Stomach (tissue), 9 donors: ENCODE data around the gene LIN7A. TPM values are rescaled to one million over a fixed set of nuclear protein-coding genes. Genes with fewer than 3 reads are reported as not detected.

Experiments
- DNase-seq, 2 donors: peaks; one replicate each; pipeline versions ENCODE4 v3.0.0 to v3.0.0-alpha.2; 2013 to 2019
- H3K27ac ChIP-seq, 5 donors: fragments of 200-600 bp in 4 of 5; sonication (generic) in 4 of 5; one replicate each; pipeline ENCODE4 v1.5.1; 2013 to 2019; ENCODE audit warnings: mild to moderate bottlenecking in 1 of 5, moderate library complexity in 1 of 5
- H3K27me3 ChIP-seq, 3 donors: fragments of 200-600 bp; sonication (generic); one replicate each; pipeline ENCODE4 v1.5.1; 2017 to 2019; ENCODE audit warnings: mixed run types in 1 of 3
- H3K36me3 ChIP-seq, 4 donors: fragments of 200-600 bp; sonication (generic); 1 replicate in 3 of 4; 2 replicates in 1 of 4; pipeline ENCODE4 v1.5.1; 2016 to 2019
- H3K4me1 ChIP-seq, 4 donors: fragments of 200-600 bp; sonication (generic); one replicate each; pipeline ENCODE4 v1.5.1; 2016 to 2019
- H3K4me3 ChIP-seq, 4 donors: fragments of 200-600 bp; sonication (generic) in 3 of 4; one replicate each; pipeline ENCODE4 v1.5.1; 2016 to 2019; ENCODE audit warnings: mild to moderate bottlenecking in 1 of 4
- H3K9me3 ChIP-seq, 4 donors: fragments of 200-600 bp; sonication (generic); one replicate each; pipeline ENCODE4 v1.5.1; 2016 to 2019
- CTCF ChIP-seq, 7 experiments: fragments of 450-650 bp in 4 of 7; fragments of 200-600 bp in 3 of 7; sonication (generic) in 3 of 7; IDR thresholded peaks; one replicate each; pipeline ENCODE4 v1.5.1; 2016 to 2019; ENCODE audit warnings: antibody characterized with exemption in 7 of 7, control low read depth in 2 of 7, mild to moderate bottlenecking in 1 of 7
- EP300 ChIP-seq: sonication (generic); formaldehyde crosslinking; IDR thresholded peaks from one replicate; pipeline ENCODE4 v1.6.1; 2017; ENCODE audit warnings: antibody characterized with exemption
- POLR2A ChIP-seq, 4 donors: fragments of 450-650 bp; IDR thresholded peaks; one replicate each; pipeline ENCODE4 v1.6.1; 2016; ENCODE audit warnings: antibody characterized with exemption in 4 of 4, control low read depth in 2 of 4, mild to moderate bottlenecking in 1 of 4, moderate library complexity in 1 of 4
- POLR2AphosphoS5 ChIP-seq, 3 donors: sonication (generic); formaldehyde crosslinking; IDR thresholded peaks; one replicate each; pipeline ENCODE4 v1.6.1; 2016; ENCODE audit warnings: antibody characterized with exemption in 3 of 3
- WGBS, 5 donors: extraction: QIAGEN DNeasy Blood & Tissue Kit in 3 of 5; methylation state at CpG; one replicate each; pipeline versions ENCODE4 v1.1.5 to v1.1.7; 2013 to 2018; 5-methylcytosine and 5-hydroxymethylcytosine counted together
- intact Hi-C: fragments of 100-400 bp; cut with DNase I; formaldehyde crosslinking; loops from one replicate; pipeline ENCODE4 v1.15.1; 2023; ENCODE audit warnings: low total_unique reads
- polyA plus RNA-seq, 3 donors: library from polyadenylated mRNA; stranded (reverse); fragments of 200-250 nt; gene quantifications; one replicate each; pipeline ENCODE4 v1.2.3, GENCODE V29; 2013
- total RNA-seq, 5 donors: library from RNA; depleted of rRNA; stranded (reverse); fragments of >200 nt; gene quantifications; one replicate each; pipeline versions ENCODE4 v1.1.0 to v1.2.3, GENCODE V29; 2014 to 2016
- donor health status: healthy with polysubstance abuse.
- donor health status: Bipolar disorder and iron deficiency.
- donor health status: healthy.

Gene LIN7A
- total and polyA plus RNA-seq, 8 donors, result 0.45 to 163 (median 2.7) TPM

- H3K4me1 ChIP-seq, result peaks cover 0 to 15% (median 6%) of the 10 kb centered on the region in 4 donors
- no peak overlapping the region for H3K27ac ChIP-seq
- H3K27me3 ChIP-seq, result no peaks in the 10 kb centered on the region
- intact Hi-C loops, result no loop called here
- TF ChIP-seq CTCF (IDR thresholded peaks at IDR 0.05), result no peak
- TF ChIP-seq POLR2AphosphoS5 (IDR thresholded peaks at IDR 0.05), result no peak
- no peak for TF ChIP-seq EP300
- no peaks in the 10 kb centered on the region for H3K9me3 ChIP-seq
- WGBS, 5 donors, result 87 to 92% (median 90%) methylated on average over 2 of the region's 2 CpGs
- no peak for DNase-seq
- H3K4me3 ChIP-seq, result no peak overlapping the region
- H3K36me3 ChIP-seq, result no peaks in the 10 kb centered on the region
Observed at GRCh38 chr12:80776706-80777105, 161.0 kb downstream of the LIN7A start.

- H3K4me3 ChIP-seq, result no peak overlapping the region
- H3K9me3 ChIP-seq, result no peaks in the 10 kb centered on the region
- no peaks in the 10 kb centered on the region for H3K4me1 ChIP-seq
- intact Hi-C loops, result no loop called here
- H3K36me3 ChIP-seq, result no peaks in the 10 kb centered on the region
- H3K27me3 ChIP-seq, result no peaks in the 10 kb centered on the region
- DNase-seq, result no peak
- no peak overlapping the region for H3K27ac ChIP-seq
- WGBS, 5 donors, result 93 to 96% (median 95%) methylated on average over 2 of the region's 2 CpGs
- TF ChIP-seq EP300 (no peak), POLR2AphosphoS5 (IDR thresholded peaks at IDR 0.05) (no peak), POLR2A (IDR thresholded peaks at IDR 0.05) (no peak), CTCF (IDR thresholded peaks at IDR 0.05) (no peak)
Observed at GRCh38 chr12:80770958-80771357, 166.8 kb downstream of the LIN7A start.

GRCh38 chr12:80769553-80770140, 168.1 kb downstream of the LIN7A start:
- no peak for DNase-seq
- intact Hi-C loops, result no loop called here

GRCh38 chr12:80766897-80767296, 170.8 kb downstream of the LIN7A start:
- no peak for DNase-seq
- no peak overlapping the region for H3K4me3 ChIP-seq
- H3K36me3 ChIP-seq, result no peaks in the 10 kb centered on the region
- WGBS, 5 donors, result 60 to 69% (median 67%) methylated on average over 2 of the region's 2 CpGs
- H3K9me3 ChIP-seq, result no peaks in the 10 kb centered on the region
- H3K27ac ChIP-seq, result no peak overlapping the region
- intact Hi-C loops, result no loop called here
- TF ChIP-seq POLR2A (IDR thresholded peaks at IDR 0.05) (no peak), POLR2AphosphoS5 (IDR thresholded peaks at IDR 0.05) (no peak)
- no peaks in the 10 kb centered on the region for H3K27me3 ChIP-seq
- no peaks in the 10 kb centered on the region for H3K4me1 ChIP-seq

More at GRCh38 chr12:80769553-80770140, 168.1 kb downstream of the LIN7A start:
- no peak overlapping the region for H3K4me3 ChIP-seq
- no peaks in the 10 kb centered on the region for H3K27me3 ChIP-seq
- H3K9me3 ChIP-seq, result no peaks in the 10 kb centered on the region
- H3K27ac ChIP-seq, result no peak overlapping the region
- WGBS, 5 donors, result 69 to 93% (median 85%) methylated on average over 1 of the region's 1 CpG
- H3K4me1 ChIP-seq, result no peaks in the 10 kb centered on the region
- TF ChIP-seq EP300 (no peak), POLR2A (IDR thresholded peaks at IDR 0.05) (no peak), CTCF (IDR thresholded peaks at IDR 0.05) (no peak), POLR2AphosphoS5 (IDR thresholded peaks at IDR 0.05) (no peak)
- no peaks in the 10 kb centered on the region for H3K36me3 ChIP-seq

GRCh38 chr12:80766210-80766609, 171.5 kb downstream of the LIN7A start:
- H3K4me1 ChIP-seq, result no peaks in the 10 kb centered on the region
- H3K4me3 ChIP-seq, result no peak overlapping the region
- intact Hi-C loops, result no loop called here
- WGBS, 5 donors, result 84 to 97% (median 88%) methylated on average over 1 of the region's 1 CpG
- H3K27me3 ChIP-seq, result no peaks in the 10 kb centered on the region
- TF ChIP-seq EP300, result no peak
- TF ChIP-seq POLR2A (IDR thresholded peaks at IDR 0.05), result no peak
- TF ChIP-seq CTCF (IDR thresholded peaks at IDR 0.05), result no peak
- no peak for TF ChIP-seq POLR2AphosphoS5 (IDR thresholded peaks at IDR 0.05)
- H3K36me3 ChIP-seq, result no peaks in the 10 kb centered on the region
- no peak for DNase-seq
- no peaks in the 10 kb centered on the region for H3K9me3 ChIP-seq
- H3K27ac ChIP-seq, result no peak overlapping the region
